Activated T-helper 9 cell treated with anti-CD3 and anti-CD28 coated beads, Interleukin-2, amount 50 U/mL, for 16 hours (primary cell): Measurements from ENCODE around the gene TUBGCP6.

ENCODE experiments used
- DNase-seq: peaks from one replicate; pipeline ENCODE4 v3.0.0-alpha.2; 2020; ENCODE audit warnings: low read depth

Gene TUBGCP6

DNA sequence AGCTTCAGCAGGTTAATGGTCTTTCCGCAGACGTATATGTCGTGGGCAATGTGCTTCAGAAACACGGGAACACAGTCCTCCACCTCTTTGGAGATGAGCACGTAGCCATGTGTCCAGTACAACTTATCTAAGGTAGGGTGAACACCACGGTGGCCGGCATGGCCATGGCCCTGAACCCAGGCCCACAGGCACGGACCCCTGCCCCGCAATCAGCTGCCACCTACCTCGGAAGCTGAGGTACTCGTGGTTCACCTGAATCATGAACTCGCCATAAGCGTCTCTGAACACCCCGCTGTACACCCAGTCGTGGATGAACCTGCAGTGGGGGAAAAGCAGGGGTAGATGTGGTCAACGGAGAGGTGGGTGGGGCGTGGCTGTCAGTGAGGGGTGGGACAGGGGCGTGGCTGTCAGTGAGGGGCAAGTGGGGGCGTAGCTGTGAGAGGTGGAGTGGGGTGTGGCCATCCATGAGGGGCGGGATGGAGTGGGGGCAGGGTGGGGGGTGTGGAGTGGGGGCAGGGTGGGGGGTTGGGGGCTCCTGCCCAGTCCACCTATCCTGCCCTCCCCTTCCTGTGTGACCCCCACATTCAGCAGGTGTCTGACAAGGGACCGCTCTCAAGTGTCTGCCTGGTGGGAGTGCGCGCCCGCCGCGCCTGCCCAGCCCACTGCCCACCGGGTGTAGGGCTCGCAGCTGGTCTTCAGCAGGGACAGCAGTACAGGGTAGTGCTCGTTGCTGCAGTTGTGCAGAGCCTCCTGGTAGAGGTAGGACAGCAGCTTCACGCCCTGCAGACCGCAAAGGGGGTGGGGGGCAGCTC lies 18.6 kb downstream of the TUBGCP6 start:
- DNase-seq: no peak

DNA sequence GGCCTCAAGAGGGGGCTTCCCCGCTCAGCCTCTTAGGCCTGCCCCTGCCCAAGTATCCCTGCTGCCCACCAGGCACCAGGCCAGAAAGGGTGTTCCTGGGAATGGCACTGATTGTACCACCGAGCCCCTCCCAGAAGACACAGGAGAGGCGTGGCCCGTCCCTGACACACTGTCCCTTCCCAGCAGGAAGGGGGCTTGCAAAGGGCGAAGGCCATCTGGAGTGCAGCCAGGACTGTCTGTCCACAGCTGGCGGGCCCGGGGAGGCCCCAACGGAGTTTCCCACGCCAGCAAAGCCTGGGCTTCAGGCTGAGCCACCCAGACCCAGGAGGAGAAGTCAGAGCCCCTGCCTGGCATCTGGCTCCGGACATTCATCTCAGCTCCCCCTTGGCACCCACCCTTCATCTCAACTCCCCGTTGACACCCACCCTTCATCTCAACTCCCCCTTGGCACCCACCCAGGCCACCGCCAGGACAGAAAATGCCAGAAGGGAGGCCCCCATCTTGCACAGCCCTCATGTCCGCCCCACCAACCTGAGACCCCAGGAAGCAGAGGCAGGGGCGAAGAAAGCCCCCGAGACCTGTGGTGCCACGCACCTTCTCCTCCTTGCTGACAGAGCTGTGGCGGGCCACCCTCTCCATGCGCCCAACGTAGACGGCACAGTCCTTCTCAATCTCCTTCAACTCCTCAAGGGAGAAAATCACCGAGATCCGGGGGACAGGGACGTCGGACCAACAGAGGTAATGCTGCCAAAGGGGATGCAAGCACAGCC lies 19.4 kb downstream of the TUBGCP6 start:
- no peak for DNase-seq

DNA sequence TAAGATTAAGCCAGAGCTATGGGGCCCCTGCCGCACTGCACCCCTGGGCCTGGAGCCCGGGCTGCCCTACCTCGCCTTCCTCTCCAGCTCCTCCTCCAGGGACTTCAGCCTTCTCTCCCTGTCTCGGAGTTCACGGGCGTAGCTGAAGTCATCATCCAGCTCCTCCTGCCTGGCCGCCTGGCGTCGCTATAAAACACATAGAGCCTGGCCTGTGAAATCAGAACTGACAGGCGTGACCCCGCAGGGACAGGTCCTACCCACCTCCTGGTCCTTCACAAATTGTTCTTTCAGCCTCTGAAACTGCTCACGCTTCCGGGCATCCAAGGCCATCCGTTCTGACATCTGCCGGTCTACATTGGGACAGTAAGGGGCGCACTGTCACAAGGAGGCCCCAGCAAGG lies 20.8 kb downstream of the TUBGCP6 start:
- DNase-seq: no peak

DNA sequence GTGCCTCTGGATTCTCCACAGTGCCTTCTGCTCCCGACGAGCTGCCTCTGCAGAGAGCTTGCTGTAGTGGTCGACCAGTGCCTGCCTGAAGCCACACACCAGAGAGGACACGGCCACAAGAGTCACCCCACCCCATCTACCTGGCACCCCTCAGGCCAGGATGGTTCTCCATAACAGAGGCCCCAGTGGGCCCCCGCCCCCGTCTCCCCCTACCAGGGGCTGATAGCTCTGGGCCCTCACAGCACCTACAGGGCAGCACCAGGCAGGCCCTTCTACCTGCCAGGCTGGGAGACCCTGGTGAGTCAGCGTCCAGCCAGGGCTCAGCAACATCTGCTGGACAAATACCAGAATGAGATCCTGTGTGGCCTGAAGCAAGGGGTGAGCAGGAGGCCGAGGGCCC lies 22.3 kb downstream of the TUBGCP6 start:
- no peak for DNase-seq

DNA sequence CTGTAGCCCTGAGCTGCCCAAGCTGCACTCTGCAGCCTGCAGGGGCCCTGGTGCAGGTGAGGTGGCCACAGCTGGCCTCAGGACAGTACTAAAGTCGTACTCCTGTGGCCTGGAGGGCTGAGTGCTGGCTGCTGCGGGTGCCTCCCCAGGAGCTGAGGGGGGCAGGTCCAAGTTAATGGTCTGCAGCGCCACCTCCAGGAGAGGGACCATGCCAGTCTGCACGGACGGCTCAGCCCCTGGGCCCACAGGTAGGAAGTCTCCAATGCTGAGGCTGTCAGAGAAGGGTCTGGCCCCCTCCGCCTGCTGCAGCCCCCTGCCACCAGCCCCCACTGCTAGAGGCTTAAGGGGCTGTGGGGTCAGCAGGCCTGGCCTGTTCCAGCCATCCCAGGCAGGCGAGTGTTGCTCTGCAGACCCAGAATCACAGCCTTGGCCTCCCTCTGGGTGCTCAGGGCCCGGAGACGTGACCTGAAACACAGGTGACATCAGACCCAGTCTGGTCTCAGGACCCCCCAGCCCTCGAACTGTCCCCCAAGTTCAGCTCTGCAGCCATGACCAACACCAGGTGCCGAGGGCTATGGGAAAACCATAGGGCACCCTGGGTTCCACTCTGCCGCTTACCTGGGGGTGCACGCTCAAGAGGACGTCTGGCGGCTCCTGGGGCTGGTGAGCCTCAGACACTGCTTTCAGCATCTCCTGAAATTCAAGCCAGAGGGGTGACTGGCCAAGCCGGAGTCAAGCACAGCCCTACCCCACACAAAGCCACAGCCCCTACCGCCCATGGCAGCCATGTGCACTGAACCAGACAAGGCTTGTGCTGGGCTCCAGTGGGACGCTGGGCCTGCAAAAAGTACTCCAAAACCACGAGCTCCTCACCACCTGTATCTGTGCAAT lies 23.2 kb downstream of the TUBGCP6 start:
- DNase-seq: no peak

DNA sequence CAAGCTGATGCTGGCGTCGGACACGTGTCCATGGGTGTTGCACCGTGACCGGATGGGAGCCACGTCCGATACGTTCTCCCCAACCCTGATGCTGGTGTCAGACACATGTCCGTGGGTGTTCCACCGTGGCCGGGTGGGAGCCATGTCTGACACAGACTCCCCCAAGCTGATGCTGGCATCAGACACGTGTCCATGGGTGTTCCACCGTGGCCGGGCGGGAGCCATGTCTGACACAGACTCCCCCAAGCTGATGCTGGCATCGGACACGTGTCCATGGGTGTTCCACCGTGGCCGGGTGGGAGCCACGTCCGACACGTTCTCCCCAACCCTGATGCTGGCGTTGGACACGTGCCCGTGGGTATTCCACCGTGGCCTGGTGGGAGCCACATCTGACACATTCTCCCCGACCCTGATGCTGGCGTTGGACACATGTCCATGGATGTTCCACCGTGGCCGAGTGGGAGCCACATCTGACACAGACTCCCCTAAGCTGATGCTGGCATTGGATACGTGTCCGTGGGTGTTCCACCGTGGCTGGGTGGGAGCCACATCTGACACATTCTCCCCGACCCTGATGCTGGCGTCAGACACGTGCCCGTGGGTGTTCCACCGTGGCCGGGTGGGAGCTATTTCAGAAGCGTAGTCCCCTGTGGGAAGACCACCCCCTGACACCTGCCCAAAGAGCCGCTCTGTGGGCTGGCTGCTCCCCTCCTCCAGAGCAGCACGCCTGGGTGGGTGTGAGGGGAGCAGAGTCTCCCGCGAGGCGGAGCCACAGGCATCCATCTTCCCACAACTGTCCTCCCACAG lies 24.0 kb downstream of the TUBGCP6 start:
- no peak for DNase-seq

DNA sequence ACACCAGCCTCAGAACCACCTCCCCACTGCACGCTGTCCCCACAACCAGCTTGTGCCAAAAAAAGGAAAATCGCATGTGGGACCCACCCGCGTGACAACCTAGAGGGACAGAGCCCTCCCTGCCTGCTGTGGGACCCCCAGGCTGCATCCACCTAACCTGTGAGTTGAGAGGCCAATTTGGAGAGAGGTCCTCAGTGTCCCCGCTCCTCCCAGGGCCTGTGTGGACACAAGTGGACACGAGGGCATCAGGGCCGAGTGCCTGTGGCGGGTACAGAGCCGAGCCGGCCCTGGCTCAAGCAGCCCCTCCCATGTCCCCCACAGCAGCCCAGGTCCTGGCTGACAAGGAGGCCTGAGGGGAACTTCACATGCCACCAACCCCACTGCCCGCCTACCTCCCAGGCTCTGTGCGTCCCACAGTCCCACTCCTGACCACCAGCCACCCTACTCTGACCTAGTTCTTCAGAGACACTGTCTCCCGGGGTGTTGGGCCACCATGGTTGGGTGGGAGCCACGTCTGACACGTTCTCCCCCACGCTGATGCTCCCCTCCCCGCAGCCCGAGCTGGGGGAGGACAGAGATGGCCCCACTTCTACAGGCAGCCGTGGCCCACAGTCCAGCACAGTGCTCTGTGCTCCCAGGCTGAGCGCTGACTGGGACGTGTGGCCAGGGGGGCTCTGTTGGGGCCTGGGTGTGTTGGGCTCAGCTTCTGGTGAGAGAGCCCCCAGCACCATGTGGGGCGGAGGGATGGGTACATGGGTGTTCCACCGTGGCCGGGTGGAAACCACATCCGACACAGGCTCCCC lies 24.8 kb downstream of the TUBGCP6 start:
- DNase-seq: no peak

DNA sequence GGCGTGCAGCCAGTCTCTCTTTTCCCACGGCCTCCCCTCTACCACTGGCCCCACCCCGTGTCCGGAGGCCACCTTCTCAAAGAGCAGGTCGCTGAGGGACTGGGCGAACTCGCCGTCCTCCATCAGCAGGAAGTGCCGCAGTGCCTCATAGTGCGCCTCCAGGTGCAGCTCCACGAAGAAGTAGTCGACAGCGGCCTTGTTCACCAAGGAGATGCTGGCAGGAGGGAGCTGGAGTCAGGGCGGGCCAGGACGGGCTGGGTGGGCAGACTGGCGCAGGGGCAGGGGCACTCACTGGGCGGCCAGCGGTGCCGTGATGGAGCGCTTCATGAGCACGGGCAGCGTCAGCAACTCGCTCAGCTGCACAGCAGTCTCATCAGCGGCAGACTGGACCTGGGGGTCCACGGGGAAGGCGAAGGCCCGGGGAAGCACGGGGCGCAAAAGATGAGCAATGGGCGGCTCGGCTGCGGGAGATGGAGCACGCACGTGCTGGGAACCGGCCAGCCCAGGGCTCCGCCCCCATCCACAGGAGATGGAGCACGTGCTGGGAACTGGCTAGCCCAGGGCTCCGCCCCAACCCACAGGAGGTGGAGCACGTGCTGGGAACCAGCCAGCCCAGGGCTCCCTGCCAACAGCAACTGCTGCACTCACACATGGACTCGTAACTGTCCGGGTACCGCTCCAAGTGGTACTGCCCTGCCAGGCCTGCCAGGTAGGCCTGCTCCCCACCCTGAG lies 25.7 kb downstream of the TUBGCP6 start:
- DNase-seq: no peak

DNA sequence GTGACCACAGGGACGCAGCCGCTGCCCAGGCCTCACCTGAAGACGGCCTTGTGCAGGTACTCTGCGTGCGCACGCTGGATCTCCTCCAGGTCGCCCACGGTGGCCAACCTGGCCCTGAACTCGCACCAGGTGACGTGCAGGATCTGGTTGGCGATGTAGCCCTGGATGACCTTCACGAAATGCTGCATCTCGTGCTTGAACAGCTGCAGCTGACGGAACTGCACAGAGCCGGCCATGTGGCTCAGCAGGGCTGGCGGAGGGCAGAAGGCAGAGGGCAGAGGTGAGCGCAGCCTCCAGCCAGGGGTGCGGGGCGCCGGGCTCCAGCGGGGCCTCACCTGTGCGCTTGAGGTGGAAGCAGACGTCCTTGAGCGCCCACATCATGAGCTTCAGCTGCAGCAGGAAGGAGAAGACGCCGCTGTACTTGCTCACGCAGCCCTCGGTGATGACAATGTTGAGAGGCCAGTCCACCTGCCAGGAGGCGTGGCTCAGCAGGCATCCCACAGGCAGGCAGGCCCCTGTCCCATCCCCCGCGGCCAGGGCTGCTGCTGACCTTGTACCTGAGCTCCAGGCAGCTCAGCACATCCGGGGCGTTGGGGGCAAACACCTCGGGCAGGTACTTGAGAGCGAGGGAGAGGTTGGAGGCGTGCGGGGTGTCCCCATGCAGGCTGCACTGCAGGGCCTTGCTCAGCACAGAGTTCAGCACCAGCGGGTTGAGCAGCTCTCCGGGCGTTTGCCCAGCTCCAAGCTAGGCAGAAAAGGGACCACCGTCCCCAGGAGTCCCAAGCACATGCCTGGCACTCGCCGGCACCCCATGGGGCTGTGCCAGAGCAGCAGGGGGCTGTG lies 26.4 kb downstream of the TUBGCP6 start:
- no peak for DNase-seq

DNA sequence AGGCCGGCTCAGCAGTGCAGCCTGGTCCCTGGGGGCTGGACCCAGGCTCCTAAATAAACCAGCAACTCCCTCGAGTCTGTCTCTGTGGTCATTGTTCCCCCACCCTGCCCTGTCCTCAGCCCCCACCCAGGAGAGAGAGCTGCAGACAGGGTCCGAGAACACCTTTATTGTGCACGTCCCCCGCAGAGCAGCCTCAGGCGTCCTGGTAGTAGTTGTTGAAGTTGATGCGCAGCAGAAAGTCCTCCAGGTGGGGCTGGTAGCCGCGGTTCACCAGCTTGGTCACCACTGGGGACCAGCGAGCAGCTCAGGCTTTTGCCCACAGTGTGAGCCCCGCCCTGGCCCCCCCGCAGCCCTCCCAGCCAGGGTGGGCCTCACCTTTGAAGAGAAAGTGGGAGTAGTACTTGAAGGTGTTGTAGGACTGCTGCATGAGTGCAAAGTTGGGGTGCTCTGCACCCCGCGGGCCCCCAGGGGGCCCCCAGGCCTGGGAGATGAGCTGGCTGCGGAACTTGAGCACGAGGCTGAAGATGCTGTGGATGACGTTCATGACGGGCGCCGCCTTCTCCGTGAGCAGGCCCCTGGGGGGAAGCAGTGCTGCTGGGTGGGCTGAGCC lies 27.2 kb downstream of the TUBGCP6 start:
- DNase-seq: no peak

DNA sequence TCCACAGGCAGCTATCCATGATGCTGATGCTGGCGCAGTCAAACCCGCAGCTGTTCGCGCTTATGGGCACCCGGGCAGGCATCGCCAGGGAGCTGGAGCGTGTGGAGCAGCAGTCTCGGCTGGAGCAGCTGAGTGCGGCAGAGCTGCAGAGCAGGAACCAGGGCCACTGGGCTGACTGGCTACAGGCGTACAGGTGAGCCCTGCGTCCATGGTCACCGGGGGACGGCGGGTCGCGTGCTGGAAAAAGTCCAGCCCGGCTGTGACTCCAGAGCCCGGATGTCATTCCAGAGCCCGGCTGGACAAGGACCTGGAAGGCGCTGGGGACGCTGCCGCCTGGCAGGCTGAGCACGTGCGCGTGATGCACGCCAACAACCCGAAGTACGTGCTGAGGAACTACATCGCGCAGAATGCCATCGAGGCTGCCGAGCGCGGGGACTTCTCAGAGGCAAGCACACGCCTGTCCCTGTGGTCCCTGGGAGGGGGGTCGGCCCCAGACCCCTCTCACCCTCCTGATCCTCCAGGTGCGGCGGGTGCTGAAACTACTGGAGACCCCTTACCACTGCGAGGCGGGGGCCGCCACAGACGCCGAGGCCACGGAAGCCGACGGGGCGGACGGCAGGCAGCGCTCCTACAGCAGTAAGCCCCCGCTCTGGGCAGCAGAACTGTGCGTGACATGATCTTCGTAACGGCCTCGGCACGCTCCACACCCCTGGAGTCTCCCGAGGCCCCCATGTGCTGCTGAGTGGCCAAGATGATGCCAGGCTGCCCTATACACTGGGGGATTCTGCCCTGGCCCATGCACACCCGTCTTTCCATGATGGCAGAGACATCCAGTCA lies 27.9 kb downstream of the TUBGCP6 start:
- no peak for DNase-seq

DNA sequence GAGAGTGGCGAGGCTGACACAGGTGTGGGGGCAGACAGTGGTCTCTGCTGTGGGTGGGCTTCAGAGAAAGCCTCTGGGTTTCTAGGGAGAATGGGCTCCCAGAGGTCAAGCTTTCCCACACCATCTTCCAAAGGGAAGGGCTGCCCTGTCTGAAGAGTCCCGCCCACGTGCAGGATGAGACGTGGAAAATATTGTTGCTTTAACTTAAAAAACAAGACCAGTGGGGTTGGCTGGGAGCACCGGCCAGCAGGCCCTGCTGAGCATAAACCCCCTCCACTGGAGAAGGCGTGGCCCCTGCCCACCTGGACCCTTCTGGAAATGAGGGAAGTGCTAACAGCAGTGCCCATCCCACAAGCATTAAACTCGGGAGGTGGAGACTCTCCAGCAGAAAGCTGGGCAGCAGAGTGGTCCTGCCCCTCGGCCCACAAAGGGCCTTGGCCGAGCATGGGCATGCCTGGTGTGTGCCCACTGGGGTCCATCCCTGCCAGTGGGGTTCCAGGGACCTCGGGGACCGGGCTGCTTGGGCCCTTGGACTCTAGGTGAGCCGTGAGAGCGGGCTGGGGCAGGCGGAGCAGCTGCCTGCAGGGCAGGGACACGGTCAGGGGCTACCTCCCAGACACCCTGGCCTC lies 28.7 kb downstream of the TUBGCP6 start:
- DNase-seq: no peak

DNA sequence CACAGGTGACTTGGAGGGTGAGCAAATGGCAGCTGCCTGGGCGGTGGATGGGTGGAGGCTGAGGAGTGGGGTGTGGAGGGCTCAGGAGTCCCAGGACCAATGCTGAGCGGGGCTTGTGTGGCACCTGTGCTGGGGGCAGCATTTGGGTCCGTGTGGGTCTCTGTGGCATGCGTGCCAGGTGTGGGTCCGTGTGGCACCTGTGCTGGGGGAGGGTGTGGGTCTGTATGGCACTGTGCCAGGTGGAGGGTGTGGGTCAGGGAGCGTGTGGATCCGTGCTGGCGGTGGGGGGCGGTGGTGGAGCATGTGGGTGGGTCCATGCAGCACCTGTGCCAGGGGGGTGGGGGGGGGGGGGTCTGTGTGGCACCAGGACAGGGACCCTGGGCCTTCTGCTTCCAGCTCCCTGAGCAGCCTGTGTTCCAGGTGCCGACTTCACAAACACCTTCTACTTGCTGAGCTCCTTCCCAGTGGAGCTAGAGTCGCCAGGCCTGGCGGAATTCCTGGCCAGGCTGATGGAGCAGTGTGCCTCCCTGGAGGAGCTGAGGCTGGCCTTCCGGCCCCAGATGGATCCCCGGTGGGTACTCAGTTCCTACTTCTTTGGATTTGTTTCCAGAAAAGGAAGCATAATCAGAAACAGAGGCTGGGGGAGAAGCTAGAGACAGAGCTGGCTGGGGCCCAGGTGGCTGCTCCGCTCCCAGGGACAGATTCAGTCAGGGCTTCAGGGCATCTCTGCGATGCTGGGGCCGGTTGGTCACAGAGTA lies 29.3 kb downstream of the TUBGCP6 start:
- no peak for DNase-seq

DNA sequence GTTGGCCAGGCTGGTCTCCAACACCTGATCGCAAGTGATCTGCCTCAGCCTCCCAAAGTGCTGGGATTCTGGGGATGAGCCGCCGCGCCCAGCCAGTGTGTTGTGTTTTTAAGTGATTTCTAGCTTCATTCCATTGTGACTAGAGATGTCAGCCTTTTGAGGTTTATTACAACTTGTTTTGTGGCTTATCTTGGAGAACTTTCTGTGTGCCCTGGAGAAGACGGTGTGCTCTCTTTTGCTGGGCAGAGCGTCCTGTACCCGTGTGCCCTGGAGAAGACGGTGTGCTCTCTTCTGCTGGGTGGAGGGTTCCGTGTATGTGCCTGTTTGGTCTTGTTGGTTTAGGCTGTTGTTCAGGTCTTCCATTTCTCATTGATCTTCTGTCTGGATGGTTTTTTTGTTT lies 31.6 kb downstream of the TUBGCP6 start:
- DNase-seq: no peak

DNA sequence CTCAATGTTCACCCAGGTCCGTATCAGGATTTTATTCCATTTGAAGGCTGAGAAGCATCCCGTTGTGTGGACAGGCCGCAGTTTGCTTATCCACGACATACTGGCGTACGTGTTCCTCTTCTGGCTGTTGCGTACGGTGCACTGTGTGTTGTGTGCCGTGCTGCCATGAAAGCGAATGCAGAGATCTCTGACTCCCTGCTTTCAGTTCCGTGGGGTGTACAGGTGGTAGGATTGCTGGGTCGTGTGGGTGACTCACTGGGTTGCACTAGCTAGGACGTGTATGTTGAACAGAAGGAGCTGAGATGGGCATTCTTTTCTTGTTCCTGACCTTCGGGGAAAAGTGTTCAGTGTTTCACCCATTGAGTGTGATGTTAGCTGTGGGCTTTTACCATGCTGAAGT lies 33.7 kb downstream of the TUBGCP6 start:
- DNase-seq: no peak

DNA sequence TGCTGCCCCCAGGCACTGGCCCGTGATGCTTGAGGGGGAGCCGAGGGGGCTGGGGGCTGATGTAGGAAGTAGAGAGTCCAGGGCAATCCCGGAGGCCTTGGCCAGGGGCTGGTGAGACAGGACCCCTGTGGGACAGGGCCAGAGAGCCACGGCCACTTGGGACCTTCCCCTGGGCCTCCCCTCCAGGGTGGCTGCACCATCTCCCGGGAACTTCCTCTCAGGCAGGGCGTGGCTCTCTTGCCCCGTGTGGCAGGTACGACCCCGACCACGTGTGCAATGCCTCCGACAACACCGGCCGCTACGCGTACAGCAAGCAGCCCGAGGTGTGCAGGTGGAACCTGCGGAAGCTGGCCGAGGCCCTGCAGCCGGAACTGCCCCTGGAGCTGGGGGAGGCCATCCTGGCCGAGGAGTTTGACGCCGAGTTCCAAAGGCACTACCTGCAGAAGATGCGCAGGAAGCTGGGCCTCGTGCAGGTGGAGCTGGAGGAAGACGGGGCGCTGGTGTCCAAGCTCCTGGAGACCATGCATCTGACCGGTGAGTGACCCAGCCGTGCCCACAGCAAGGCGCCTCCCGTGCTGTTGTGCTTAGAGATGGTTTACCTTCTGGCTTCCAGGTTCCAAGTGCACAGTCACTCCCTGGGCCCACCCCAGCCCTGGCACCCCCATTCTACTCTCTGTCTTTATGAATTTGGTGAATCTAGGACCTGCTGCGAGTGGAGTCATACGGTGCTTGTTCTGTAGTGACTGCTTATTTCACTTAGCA lies 34.3 kb downstream of the TUBGCP6 start:
- DNase-seq: no peak
